Neural progenitor cell (in vitro differentiated cells): ENCODE results near the gene SPAG9.

ENCODE experiments used
- EZH2 ChIP-seq: fragments of 200-600 bp; sonication (generic); IDR thresholded peaks from 2 replicates; pipeline ENCODE4 v1.6.1; 2017; ENCODE audit warnings: antibody characterized with exemption, mild to moderate bottlenecking, moderate library complexity
- EZH2phosphoT487 ChIP-seq: fragments of 200-600 bp; sonication (generic); IDR thresholded peaks from 2 replicates; pipeline ENCODE4 v1.6.1; 2017; ENCODE audit warnings: antibody characterized with exemption
- TF ChIP-seq, protein P1 (sequence below): fragments of 200-600 bp; sonication (generic); IDR thresholded peaks from 2 replicates; pipeline ENCODE4 v1.5.1; 2017; ENCODE audit warnings: antibody characterized with exemption, mild to moderate bottlenecking

DNA sequence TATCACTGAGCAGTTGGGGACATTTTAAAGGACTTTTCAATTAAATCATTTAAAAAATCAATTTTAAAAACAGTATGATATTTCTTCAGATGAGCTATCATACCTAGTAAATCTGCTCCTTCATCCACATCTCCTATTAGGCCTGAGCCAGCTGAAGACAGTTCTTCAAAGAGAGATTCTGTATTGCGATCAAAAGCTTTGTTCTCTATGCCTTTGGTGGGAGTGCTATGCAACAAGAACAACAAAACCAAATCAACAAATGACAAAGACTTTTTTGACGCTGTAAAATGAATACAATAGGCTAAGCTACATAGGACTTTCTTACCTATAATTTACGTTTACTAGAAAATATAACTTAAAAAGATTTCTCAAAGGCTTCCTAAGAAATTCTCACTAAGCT, 106.5 kb downstream of the SPAG9 start:
- TF ChIP-seq, protein P1, sequence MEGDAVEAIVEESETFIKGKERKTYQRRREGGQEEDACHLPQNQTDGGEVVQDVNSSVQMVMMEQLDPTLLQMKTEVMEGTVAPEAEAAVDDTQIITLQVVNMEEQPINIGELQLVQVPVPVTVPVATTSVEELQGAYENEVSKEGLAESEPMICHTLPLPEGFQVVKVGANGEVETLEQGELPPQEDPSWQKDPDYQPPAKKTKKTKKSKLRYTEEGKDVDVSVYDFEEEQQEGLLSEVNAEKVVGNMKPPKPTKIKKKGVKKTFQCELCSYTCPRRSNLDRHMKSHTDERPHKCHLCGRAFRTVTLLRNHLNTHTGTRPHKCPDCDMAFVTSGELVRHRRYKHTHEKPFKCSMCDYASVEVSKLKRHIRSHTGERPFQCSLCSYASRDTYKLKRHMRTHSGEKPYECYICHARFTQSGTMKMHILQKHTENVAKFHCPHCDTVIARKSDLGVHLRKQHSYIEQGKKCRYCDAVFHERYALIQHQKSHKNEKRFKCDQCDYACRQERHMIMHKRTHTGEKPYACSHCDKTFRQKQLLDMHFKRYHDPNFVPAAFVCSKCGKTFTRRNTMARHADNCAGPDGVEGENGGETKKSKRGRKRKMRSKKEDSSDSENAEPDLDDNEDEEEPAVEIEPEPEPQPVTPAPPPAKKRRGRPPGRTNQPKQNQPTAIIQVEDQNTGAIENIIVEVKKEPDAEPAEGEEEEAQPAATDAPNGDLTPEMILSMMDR, result no peak
- TF ChIP-seq EZH2phosphoT487 (no peak), EZH2 (no peak)
